Measurements from ENCODE around the gene PTPRK.

The PTPRK gene

DNA sequence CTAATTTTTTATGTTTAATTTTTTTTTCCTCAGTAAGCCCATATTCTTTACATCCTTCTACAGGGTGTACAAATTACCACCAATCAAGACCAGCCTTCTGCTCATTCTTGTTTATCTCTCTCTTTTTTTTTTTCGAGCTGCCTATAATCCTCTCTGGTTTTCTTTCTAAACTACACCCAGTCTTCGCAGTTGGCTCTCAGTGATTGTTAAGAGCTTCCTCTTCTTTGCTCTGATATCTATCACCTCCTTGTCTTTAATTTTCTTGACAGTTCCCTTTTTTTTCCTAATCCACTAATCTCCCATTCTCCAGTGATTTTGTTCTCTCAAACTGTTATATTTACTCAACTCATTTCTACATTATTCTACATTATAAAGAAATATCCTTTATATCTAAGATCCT lies 38.5 kb upstream of the PTPRK start:
- Histone ChIP-seq H3K79me2 (ENCODE audit: insufficient read depth, low read length) (no peaks in the 10 kb centered on the region), H3K27me3 (ENCODE audit: insufficient read depth, low read length) (no peaks in the 10 kb centered on the region), H3K9ac (ENCODE audit: low read length) (no peak overlapping the region), H3K4me3 (ENCODE audit: low read depth, low read length, poor library complexity, severe bottlenecking) (no peak overlapping the region), H3K4me1 (ENCODE audit: insufficient read depth, low read length, severe bottlenecking) (no peaks in the 10 kb centered on the region), H4K20me1 (ENCODE audit: insufficient read depth, low read length) (no peaks in the 10 kb centered on the region), H3K9me3 (ENCODE audit: low read length) (no peaks in the 10 kb centered on the region), H3F3A (ENCODE audit: insufficient read depth, low read length) (no peaks in the 10 kb centered on the region), H2AFZ (ENCODE audit: low read length) (no peak overlapping the region), H3K4me2 (ENCODE audit: low read length) (no peak overlapping the region), H3K36me3 (ENCODE audit: insufficient read depth, low read length) (no peaks in the 10 kb centered on the region), H3K27ac (ENCODE audit: low read depth, low read length, poor library complexity, severe bottlenecking) (no peak overlapping the region), H3K9me2 (ENCODE audit: low read depth, low read length) (no peaks in the 10 kb centered on the region)
- TF ChIP-seq CTCF (IDR thresholded peaks at IDR 0.05; ENCODE audit: low read length) (no peak), EZH2 (IDR thresholded peaks at IDR 0.05; ENCODE audit: borderline replicate concordance, low read length) (no peak)

DNA sequence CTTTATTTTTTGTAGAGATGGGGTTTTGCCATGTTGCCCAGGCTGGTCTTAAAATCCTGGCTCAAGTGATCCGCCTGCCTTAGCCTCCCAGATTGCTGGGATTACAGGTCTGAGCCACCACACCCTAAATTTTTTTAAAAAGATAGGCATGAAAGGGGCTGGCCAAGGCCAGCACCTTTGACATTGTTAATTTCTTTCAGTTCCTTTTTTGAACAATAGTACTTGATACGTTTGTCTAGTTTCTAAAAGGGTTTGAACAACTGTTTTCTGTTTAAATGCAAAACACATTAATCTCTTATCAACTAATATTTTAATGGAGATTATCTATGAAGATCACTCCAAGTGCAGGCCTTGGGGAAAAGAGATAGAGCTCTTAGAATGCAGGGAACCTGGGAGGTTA lies 37.6 kb upstream of the PTPRK start:
- no peak for TF ChIP-seq EZH2 (IDR thresholded peaks at IDR 0.05; ENCODE audit: borderline replicate concordance, low read length)
- TF ChIP-seq CTCF (IDR thresholded peaks at IDR 0.05; ENCODE audit: low read length), result no peak
- H3K4me2 ChIP-seq (ENCODE audit: low read length), result no peak overlapping the region
- H3K27ac ChIP-seq (ENCODE audit: low read depth, low read length, poor library complexity, severe bottlenecking), result no peak overlapping the region
- no peaks in the 10 kb centered on the region for H3K9me2 ChIP-seq (ENCODE audit: low read depth, low read length)
- no peaks in the 10 kb centered on the region for H3K36me3 ChIP-seq (ENCODE audit: insufficient read depth, low read length)
- no peaks in the 10 kb centered on the region for H3K4me1 ChIP-seq (ENCODE audit: insufficient read depth, low read length, severe bottlenecking)
- no peaks in the 10 kb centered on the region for H3F3A ChIP-seq (ENCODE audit: insufficient read depth, low read length)
- H3K9ac ChIP-seq (ENCODE audit: low read length), result no peak overlapping the region
- no peaks in the 10 kb centered on the region for H3K79me2 ChIP-seq (ENCODE audit: insufficient read depth, low read length)
- no peaks in the 10 kb centered on the region for H3K9me3 ChIP-seq (ENCODE audit: low read length)
- H2AFZ ChIP-seq (ENCODE audit: low read length), result no peak overlapping the region
- no peak overlapping the region for H3K4me3 ChIP-seq (ENCODE audit: low read depth, low read length, poor library complexity, severe bottlenecking)
- no peaks in the 10 kb centered on the region for H3K27me3 ChIP-seq (ENCODE audit: insufficient read depth, low read length)
- H4K20me1 ChIP-seq (ENCODE audit: insufficient read depth, low read length), result no peaks in the 10 kb centered on the region

DNA sequence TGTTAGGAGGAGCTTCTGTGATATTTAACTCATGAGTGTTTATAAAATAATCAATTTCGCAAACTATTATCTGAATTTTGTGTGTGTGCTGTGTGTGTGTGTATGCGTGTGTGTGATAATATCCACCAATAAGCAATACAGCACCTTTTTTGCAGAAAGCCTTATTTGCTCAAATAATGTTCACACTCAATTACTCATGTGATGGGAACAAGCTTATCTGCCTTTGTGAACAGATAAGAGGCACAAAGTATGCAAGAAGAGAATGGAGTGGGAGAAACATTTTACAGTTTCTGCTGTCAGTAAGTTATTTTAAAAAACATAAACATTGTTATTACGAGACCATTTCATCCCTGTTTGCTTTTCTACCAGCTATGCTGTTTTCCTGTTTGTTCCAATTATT lies 36.7 kb upstream of the PTPRK start:
- Histone ChIP-seq H3K79me2 (ENCODE audit: insufficient read depth, low read length) (no peaks in the 10 kb centered on the region), H3K9me3 (ENCODE audit: low read length) (no peaks in the 10 kb centered on the region), H3K4me2 (ENCODE audit: low read length) (no peak overlapping the region), H3F3A (ENCODE audit: insufficient read depth, low read length) (no peaks in the 10 kb centered on the region), H3K4me1 (ENCODE audit: insufficient read depth, low read length, severe bottlenecking) (no peaks in the 10 kb centered on the region), H3K27me3 (ENCODE audit: insufficient read depth, low read length) (no peaks in the 10 kb centered on the region), H2AFZ (ENCODE audit: low read length) (no peak overlapping the region), H3K4me3 (ENCODE audit: low read depth, low read length, poor library complexity, severe bottlenecking) (no peak overlapping the region), H4K20me1 (ENCODE audit: insufficient read depth, low read length) (no peaks in the 10 kb centered on the region), H3K36me3 (ENCODE audit: insufficient read depth, low read length) (no peaks in the 10 kb centered on the region), H3K9me2 (ENCODE audit: low read depth, low read length) (no peaks in the 10 kb centered on the region), H3K9ac (ENCODE audit: low read length) (no peak overlapping the region), H3K27ac (ENCODE audit: low read depth, low read length, poor library complexity, severe bottlenecking) (no peak overlapping the region)
- TF ChIP-seq EZH2 (IDR thresholded peaks at IDR 0.05; ENCODE audit: borderline replicate concordance, low read length) (no peak), CTCF (IDR thresholded peaks at IDR 0.05; ENCODE audit: low read length) (no peak)
